Psoas muscle (tissue), 8 donors: ENCODE data around the gene SLC15A4. TPM values are rescaled to one million over a fixed set of nuclear protein-coding genes. Genes with fewer than 3 reads are reported as not detected.

Experiments
- ATAC-seq, 4 donors: fragments of 200-7000 bp; cut with Tn5 transposase; one replicate each; pipeline ENCODE4 v1.9.1; 2020; ENCODE audit warnings: moderate library complexity in 3 of 4, mild to moderate bottlenecking in 2 of 4
- DNase-seq, 2 donors: peaks; one replicate each; pipeline ENCODE4 v3.0.0-alpha.2; 2020
- H3K27ac ChIP-seq: fragments of 200-600 bp; one replicate; pipeline ENCODE4 v1.8.0; 2022
- H3K27me3 ChIP-seq, 3 donors: fragments of 200-600 bp in 1 of 3; one replicate each; pipeline versions ENCODE4 v1.6.1 to v1.8.0; 2013 to 2022; ENCODE audit warnings: low read length in 2 of 3, mild to moderate bottlenecking in 2 of 3, moderate library complexity in 1 of 3; ENCODE audit not compliant: insufficient read depth in 3 of 3
- H3K36me3 ChIP-seq, 2 donors: fragments of 200-600 bp in 1 of 2; one replicate each; pipeline versions ENCODE4 v1.6.1 to v1.8.0; 2013 to 2022; ENCODE audit warnings: low read depth in 1 of 2, mild to moderate bottlenecking in 1 of 2, moderate library complexity in 1 of 2; ENCODE audit not compliant: insufficient read depth in 1 of 2
- H3K4me1 ChIP-seq: fragments of 200-600 bp; one replicate; pipeline ENCODE4 v1.8.0; 2022
- H3K4me3 ChIP-seq: fragments of 200-600 bp; one replicate; pipeline ENCODE4 v1.8.0; 2022; ENCODE audit warnings: mild to moderate bottlenecking
- H3K9me3 ChIP-seq: fragments of 200-600 bp; one replicate; pipeline ENCODE4 v1.8.0; 2022
- WGBS, 3 donors: extraction: QIAGEN DNeasy Blood & Tissue Kit; methylation state at CpG; one replicate each; pipeline versions ENCODE4 v1.1.6 to v1.1.7; 2013; 5-methylcytosine and 5-hydroxymethylcytosine counted together
- intact Hi-C, 2 donors: fragments of 100-400 bp; cut with DNase I; formaldehyde crosslinking; loops; one replicate each; pipeline versions ENCODE4 v1.11.0 to v1.14.2; 2022
- polyA plus RNA-seq, 3 donors: library from polyadenylated mRNA; stranded (reverse); fragments of 200-250 nt; gene quantifications; one replicate each; pipeline ENCODE4 v1.2.3, GENCODE V29; 2013
- total RNA-seq, 4 donors: library from RNA; stranded (reverse); fragmentation: NEBNext Ultra II Directional in 2 of 4; extraction: Animal tissue kit (Norgen Biotek cat#: 25700) in 2 of 4; gene quantifications; one replicate each; pipeline versions ENCODE4 v1.2.1 to v1.2.4, GENCODE V29; 2021 to 2023
- TF ChIP-seq, protein P1 (sequence below): fragments of 200-600 bp; IDR thresholded peaks from one replicate; pipeline ENCODE4 v1.8.0; 2022; ENCODE audit warnings: antibody characterized with exemption
- donor health status: healthy with polysubstance abuse.
- donor health status: DM: no; HTN: no; CAD: no; lungs with moderate emphysema.
- donor health status: Bipolar disorder and iron deficiency.
- donor health status: healthy.
- donor health status: DM: yes; HTN: yes; CAD: no.
- donor health status: DM: no; HTN: no; CAD: no.
- donor health status: DM: no; HTN: no; CAD: no.
- donor health status: DM: yes; HTN: yes; CAD: no.

Gene SLC15A4
- total and polyA plus RNA-seq, 7 donors, result 21.9 to 54.0 (median 30.2) TPM

DNA sequence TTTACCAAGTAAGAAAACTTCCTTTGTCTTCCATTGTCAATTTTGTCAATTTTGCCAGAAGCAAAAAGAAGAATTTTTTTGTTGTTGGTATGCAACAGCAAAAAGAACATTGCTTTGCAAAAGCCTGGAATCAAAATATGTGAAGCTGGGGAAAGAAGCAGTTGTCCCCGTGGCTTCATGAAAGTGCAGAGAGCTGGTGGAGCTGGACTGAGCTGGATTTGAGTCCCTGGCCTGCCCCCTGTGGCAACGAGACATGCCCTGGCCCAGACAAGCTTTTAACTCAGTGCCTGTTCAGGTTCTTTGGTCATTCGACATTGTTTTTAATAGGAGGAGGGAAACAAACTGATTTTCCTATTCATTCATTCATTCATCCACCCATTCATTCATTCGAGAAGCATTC is 70.3 kb downstream of the SLC15A4 start:
- Histone ChIP-seq H3K27me3 (peaks cover 0 to 2% (median 0%) of the 10 kb centered on the region in 3 donors), H3K27ac (no peak overlapping the region), H3K36me3 (no peaks in the 10 kb centered on the region), H3K4me3 (no peak overlapping the region), H3K9me3 (no peaks in the 10 kb centered on the region), H3K4me1 (no peaks in the 10 kb centered on the region)
- ATAC-seq (no peak), DNase-seq (no peak)
- 39 to 45% (median 43%) methylated on average over 4 of the region's 4 CpGs for WGBS, 3 donors
- intact Hi-C loops, result no loop called here
- TF ChIP-seq, protein P1, sequence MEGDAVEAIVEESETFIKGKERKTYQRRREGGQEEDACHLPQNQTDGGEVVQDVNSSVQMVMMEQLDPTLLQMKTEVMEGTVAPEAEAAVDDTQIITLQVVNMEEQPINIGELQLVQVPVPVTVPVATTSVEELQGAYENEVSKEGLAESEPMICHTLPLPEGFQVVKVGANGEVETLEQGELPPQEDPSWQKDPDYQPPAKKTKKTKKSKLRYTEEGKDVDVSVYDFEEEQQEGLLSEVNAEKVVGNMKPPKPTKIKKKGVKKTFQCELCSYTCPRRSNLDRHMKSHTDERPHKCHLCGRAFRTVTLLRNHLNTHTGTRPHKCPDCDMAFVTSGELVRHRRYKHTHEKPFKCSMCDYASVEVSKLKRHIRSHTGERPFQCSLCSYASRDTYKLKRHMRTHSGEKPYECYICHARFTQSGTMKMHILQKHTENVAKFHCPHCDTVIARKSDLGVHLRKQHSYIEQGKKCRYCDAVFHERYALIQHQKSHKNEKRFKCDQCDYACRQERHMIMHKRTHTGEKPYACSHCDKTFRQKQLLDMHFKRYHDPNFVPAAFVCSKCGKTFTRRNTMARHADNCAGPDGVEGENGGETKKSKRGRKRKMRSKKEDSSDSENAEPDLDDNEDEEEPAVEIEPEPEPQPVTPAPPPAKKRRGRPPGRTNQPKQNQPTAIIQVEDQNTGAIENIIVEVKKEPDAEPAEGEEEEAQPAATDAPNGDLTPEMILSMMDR, result no peak

DNA sequence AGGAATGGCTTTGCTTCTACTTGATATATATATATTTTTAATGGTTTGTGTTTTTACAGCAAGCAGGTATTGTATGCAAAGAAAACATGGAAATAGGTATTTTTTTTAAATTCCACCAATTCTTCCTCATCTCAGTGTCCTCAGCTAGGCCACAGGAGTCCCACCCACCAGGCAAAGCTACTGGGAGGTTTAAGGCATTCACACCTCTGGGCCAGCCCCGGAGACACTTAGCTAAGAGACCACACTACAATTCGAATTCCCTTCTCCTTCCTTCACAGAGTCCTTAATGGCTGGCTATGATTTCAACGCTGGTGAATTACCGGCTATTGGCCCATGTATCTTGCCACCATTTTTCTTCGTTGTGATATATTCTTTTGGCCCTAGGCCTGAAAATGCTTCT is 71.4 kb downstream of the SLC15A4 start:
- WGBS, 3 donors, result 73 to 80% (median 78%) methylated on average over 5 of the region's 5 CpGs
- Histone ChIP-seq H3K9me3 (no peaks in the 10 kb centered on the region), H3K4me1 (no peaks in the 10 kb centered on the region), H3K27ac (no peak overlapping the region), H3K27me3 (no peaks in the 10 kb centered on the region), H3K4me3 (no peak overlapping the region), H3K36me3 (no peaks in the 10 kb centered on the region)
- TF ChIP-seq, protein P1, result no peak
- DNase-seq, result no peak
- no peak for ATAC-seq
- intact Hi-C loops, result no loop called here

DNA sequence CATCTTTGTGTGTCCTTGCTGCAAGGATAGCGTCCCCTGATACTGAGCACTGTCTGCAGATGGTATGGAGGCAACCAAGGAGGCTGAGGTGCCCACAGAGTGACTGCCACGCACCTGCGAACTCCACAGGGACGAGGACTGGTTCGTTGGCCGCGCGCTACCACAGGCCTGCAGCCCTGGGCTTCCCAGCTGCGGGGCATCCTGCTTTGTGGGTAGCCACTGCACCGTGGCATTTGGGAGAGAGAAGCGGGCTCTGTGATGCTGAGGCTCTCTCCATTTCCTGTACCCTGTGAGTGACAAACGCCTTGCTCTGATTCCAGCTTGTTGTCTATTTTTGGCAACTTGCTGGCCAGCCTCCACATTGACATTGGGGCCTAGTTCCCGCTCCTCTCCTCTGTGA is 76.3 kb downstream of the SLC15A4 start:
- H3K4me1 ChIP-seq, result no peaks in the 10 kb centered on the region
- peaks cover 0 to 8% (median 1%) of the 10 kb centered on the region in 3 donors for H3K27me3 ChIP-seq
- H3K4me3 ChIP-seq, result no peak overlapping the region
- ATAC-seq (no peak), DNase-seq (no peak)
- no peak overlapping the region for H3K27ac ChIP-seq
- intact Hi-C loops, result no loop called here
- 71 to 82% (median 78%) methylated on average over 13 of the region's 13 CpGs for WGBS, 3 donors
- H3K36me3 ChIP-seq, result no peaks in the 10 kb centered on the region
- no peaks in the 10 kb centered on the region for H3K9me3 ChIP-seq
- TF ChIP-seq, protein P1, result no peak

DNA sequence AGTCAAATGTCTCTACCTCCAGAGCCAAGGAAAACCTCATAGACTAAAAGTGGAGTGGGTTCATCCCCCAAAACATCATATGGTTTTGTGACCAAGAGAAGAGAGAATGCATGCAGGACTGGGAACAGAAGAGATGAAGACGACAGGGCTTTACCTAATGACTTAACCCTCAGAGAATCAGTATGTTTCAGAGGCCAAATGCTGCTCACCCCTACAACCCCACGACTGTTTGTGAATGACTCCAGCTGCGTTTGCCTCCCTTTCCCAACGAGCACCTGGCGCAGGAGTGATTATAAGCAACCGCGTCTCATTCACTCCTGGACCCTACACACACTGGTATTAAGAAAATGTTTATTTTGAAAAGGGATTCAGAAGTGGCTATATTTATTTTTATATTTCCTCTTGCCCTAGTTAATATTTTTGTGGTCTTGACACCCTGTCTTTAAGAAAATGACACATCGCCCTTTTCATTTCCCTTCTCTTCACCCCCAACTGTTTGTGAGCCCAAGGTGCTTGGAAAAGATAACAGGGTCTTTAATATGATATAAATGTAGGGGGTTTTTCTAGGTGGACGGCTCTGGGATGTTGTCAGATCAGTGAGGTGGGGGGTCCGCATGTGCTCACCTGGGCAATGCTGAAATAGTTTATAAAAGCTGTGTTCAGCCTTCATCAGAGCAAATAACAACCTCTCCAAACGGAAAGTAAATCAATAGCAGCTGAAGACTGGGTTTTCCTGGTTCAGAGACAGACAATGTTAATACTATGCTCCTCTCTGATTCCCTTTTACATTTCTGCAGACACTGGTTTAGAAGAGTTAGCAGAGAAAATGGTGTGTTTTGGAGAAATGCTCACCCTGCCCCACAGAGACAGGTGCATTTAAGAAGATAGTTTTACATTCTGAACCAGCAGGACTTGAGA is 77.7 kb downstream of the SLC15A4 start:
- H3K27ac ChIP-seq, result no peak overlapping the region
- intact Hi-C loops, result no loop called here
- 69 to 76% (median 73%) methylated on average over 11 of the region's 11 CpGs for WGBS, 3 donors
- peaks cover 0 to 8% (median 1%) of the 10 kb centered on the region in 3 donors for H3K27me3 ChIP-seq
- H3K36me3 ChIP-seq, result no peaks in the 10 kb centered on the region
- ATAC-seq, result no peak
- DNase-seq, result no peak
- H3K4me1 ChIP-seq, result no peaks in the 10 kb centered on the region
- TF ChIP-seq, protein P1, result no peak
- H3K9me3 ChIP-seq, result no peaks in the 10 kb centered on the region
- H3K4me3 ChIP-seq, result no peak overlapping the region
